ENCODE measurements around the gene BICRA. TPM values are rescaled to one million over a fixed set of nuclear protein-coding genes. Genes with fewer than 3 reads are reported as not detected.
"Not testable (repeated sequence)": the region's sequence is repeated elsewhere in the genome, so short reads cannot be mapped to it uniquely, and the experiment has no call there.

Gene BICRA
- total RNA-seq, 2 experiments from 2014 or later: 4.4 to 16.0 TPM

GRCh38 chr19:47663435-47663910, 54.5 kb downstream of the BICRA start:
- no peak for DNase-seq (ENCODE audit: low spot score)
- no peak for TF ChIP-seq CTCF (conservative IDR thresholded peaks at IDR 0.05; ENCODE audit: low read length)
- no peak for TF ChIP-seq EZH2phosphoT487 (IDR thresholded peaks at IDR 0.05; ENCODE audit: borderline replicate concordance, low read depth, low read length)
- Histone ChIP-seq H3K9me2 (ENCODE audit: insufficient read depth, low read length) (no peaks in the 10 kb centered on the region), H3K36me3 (ENCODE audit: insufficient read depth, low read length) (peaks cover 8% of the 10 kb centered on the region; the same call in 1 of the 2 replicates), H3K9me3 (ENCODE audit: low read length) (no peaks in the 10 kb centered on the region), H3K4me1 (ENCODE audit: insufficient read depth, low read length, poor library complexity, severe bottlenecking) (no peaks in the 10 kb centered on the region), H4K20me1 (ENCODE audit: insufficient read depth, low read length) (no peaks in the 10 kb centered on the region), H3K79me2 (ENCODE audit: insufficient read depth, low read depth, low read length) (no peaks in the 10 kb centered on the region; the same call in 1 of the 2 replicates), H3K4me3 (ENCODE audit: low read depth, low read length, poor library complexity, severe bottlenecking) (no peak overlapping the region), H3K27ac (ENCODE audit: low read depth, low read length, poor library complexity, severe bottlenecking) (no peak overlapping the region), H3K4me2 (ENCODE audit: low read length) (no peak overlapping the region), H2AFZ (ENCODE audit: low read length) (no peak overlapping the region)
- POLR2A ChIA-PET: interaction anchor here (0.5 kb wide), 1 partner anchor 1198 kb away, joined by 3 read pairs; no protein-coding TSS in a partner anchor
- CTCF ChIA-PET (ENCODE audit: unreplicated experiment): no interaction called here
- intact Hi-C loops (cut with micrococcal nuclease; ENCODE audit: unreplicated experiment): no loop called here
- BruUV-seq (replicated peaks): TSS peak; percentile 44

- Histone ChIP-seq H2AFZ (ENCODE audit: low read length) (no peak overlapping the region), H3K36me3 (ENCODE audit: insufficient read depth, low read length) (peaks cover 6% of the 10 kb centered on the region; the same call in 1 of the 2 replicates), H3K4me3 (ENCODE audit: low read depth, low read length, poor library complexity, severe bottlenecking) (no peak overlapping the region), H3K4me1 (ENCODE audit: insufficient read depth, low read length, poor library complexity, severe bottlenecking) (no peaks in the 10 kb centered on the region), H3K9me3 (ENCODE audit: low read length) (no peaks in the 10 kb centered on the region), H3K27ac (ENCODE audit: low read depth, low read length, poor library complexity, severe bottlenecking) (no peak overlapping the region), H4K20me1 (ENCODE audit: insufficient read depth, low read length) (no peaks in the 10 kb centered on the region), H3K79me2 (ENCODE audit: insufficient read depth, low read depth, low read length) (no peaks in the 10 kb centered on the region; the same call in 1 of the 2 replicates), H3K9me2 (ENCODE audit: insufficient read depth, low read length) (no peaks in the 10 kb centered on the region), H3K4me2 (ENCODE audit: low read length) (no peak overlapping the region)
- TF ChIP-seq EZH2phosphoT487 (IDR thresholded peaks at IDR 0.05; ENCODE audit: borderline replicate concordance, low read depth, low read length) (no peak), CTCF (conservative IDR thresholded peaks at IDR 0.05; ENCODE audit: low read length) (no peak)
- no peak for DNase-seq (ENCODE audit: low spot score)
- POLR2A ChIA-PET: interaction anchor here (0.5 kb wide), 1 partner anchor 1198 kb away, joined by 3 read pairs; no protein-coding TSS in a partner anchor
- CTCF ChIA-PET (ENCODE audit: unreplicated experiment): no interaction called here
- no TSS peak for BruUV-seq (replicated peaks)
- intact Hi-C loops (cut with micrococcal nuclease; ENCODE audit: unreplicated experiment): no loop called here
These were observed 55.2 kb downstream of the BICRA start for GRCh38 chr19:47663911-47664771.

- intact Hi-C loops (cut with micrococcal nuclease; ENCODE audit: unreplicated experiment); H3K9me2 ChIP-seq (ENCODE audit: insufficient read depth, low read length); H3K79me2 ChIP-seq (ENCODE audit: insufficient read depth, low read depth, low read length); H3K4me3 ChIP-seq (ENCODE audit: low read depth, low read length, poor library complexity, severe bottlenecking); POLR2A ChIA-PET; H3K4me1 ChIP-seq (ENCODE audit: insufficient read depth, low read length, poor library complexity, severe bottlenecking); H2AFZ ChIP-seq (ENCODE audit: low read length); DNase-seq (ENCODE audit: low spot score); BruUV-seq (replicated peaks); H3K4me2 ChIP-seq (ENCODE audit: low read length); H4K20me1 ChIP-seq (ENCODE audit: insufficient read depth, low read length); H3K9me3 ChIP-seq (ENCODE audit: low read length); H3K27ac ChIP-seq (ENCODE audit: low read depth, low read length, poor library complexity, severe bottlenecking): not testable (repeated sequence)
- peaks cover 15% of the 10 kb centered on the region for H3K36me3 ChIP-seq (ENCODE audit: insufficient read depth, low read length)
- CTCF ChIA-PET (ENCODE audit: unreplicated experiment): interaction anchor here (0.6 kb wide), 1 partner anchor 294 kb away, joined by 3 read pairs; no protein-coding TSS in a partner anchor
These were observed 59.6 kb downstream of the BICRA start for GRCh38 chr19:47668556-47668955.
